22Rv1 (cell line): ENCODE data around the gene TMEM72.

Source experiments
- H3K27ac ChIP-seq: fragments of 450-650 bp; 2 replicates; pipeline ENCODE4 v1.5.1; 2017
- ZFX ChIP-seq: fragments of 450-650 bp; IDR thresholded peaks from 2 replicates; pipeline ENCODE4 v1.6.1; 2017; ENCODE audit warnings: antibody characterized with exemption, borderline replicate concordance
- TF ChIP-seq, protein P1 (sequence below): fragments of 450-650 bp; IDR thresholded peaks from 2 replicates; pipeline ENCODE4 v1.5.1; 2017; ENCODE audit warnings: mild to moderate bottlenecking

The TMEM72 gene

DNA sequence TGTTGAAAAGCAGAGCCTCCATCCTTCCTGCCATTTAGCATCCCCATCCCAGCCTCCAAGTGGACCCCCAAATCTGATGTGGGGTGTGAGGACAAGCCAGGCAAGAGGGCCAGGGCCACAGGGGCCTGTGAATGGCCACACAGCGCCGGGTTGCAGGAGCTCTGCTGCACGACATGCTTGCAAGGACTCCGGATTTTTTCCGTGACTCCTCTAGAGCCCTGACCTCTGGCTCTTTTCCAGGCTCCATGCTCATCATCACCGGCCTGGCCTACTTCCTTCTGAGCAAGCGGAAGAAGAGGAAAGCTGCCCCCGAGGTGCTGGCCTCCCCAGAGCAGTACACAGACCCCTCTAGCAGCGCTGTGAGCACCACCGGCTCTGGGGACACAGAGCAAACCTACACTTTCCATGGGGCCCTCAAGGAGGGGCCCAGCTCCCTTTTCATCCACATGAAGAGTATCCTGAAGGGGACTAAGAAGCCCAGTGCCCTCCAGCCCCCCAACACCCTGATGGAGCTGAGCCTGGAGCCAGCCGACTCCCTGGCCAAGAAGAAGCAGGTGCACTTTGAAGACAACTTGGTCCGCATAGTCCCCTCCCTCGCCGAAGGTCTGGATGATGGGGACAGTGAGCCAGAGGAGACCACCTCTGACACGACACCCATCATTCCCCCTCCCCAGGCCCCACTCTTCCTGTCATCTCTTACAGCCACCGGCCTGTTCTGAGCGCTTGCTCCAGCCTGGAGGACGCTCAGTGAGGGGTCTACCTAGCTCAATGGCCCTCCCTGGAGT lies 23.5 kb downstream of the TMEM72 start:
- no peak for TF ChIP-seq ZFX
- TF ChIP-seq, protein P1, sequence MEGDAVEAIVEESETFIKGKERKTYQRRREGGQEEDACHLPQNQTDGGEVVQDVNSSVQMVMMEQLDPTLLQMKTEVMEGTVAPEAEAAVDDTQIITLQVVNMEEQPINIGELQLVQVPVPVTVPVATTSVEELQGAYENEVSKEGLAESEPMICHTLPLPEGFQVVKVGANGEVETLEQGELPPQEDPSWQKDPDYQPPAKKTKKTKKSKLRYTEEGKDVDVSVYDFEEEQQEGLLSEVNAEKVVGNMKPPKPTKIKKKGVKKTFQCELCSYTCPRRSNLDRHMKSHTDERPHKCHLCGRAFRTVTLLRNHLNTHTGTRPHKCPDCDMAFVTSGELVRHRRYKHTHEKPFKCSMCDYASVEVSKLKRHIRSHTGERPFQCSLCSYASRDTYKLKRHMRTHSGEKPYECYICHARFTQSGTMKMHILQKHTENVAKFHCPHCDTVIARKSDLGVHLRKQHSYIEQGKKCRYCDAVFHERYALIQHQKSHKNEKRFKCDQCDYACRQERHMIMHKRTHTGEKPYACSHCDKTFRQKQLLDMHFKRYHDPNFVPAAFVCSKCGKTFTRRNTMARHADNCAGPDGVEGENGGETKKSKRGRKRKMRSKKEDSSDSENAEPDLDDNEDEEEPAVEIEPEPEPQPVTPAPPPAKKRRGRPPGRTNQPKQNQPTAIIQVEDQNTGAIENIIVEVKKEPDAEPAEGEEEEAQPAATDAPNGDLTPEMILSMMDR = no peak
- H3K27ac ChIP-seq = no peak overlapping the region

DNA sequence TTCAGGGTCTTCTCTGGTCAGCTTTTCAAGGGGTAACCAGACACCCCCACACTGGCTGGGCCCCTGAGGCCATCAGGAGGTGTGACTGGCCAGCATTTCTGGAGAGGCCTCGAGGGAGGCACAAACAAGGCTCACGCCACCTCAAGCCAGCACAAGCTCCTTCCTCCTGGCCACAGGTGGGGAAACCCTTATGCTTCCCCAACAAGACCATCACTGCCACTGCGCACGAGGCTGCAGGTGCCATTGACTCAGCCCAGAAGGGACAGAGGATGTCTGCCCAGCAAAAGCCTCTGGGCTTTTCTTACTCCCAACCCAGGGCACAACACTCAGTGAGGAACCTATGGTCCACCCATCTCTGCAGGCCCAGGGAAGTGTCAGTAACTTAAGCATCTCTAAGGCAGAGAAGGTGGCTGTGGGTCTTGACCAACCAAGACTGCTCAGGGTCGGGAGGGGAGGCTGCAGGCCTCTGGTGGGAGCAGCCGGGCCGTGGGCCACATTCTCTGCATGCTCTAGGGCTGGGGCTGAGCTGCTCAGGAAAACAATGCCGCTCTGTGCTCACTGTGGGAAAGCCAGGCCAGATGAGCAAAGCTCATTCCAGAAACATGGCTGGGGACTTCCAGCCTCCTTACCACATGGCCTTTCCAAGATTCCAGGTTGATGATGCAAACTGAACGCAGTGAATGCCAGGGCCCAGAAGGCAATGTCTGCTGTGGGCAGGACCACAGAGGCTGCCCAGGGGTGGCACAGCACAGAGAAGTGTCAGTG lies 24.2 kb downstream of the TMEM72 start:
- no peak overlapping the region for H3K27ac ChIP-seq
- TF ChIP-seq ZFX = no peak
- TF ChIP-seq, protein P1 = no peak

DNA sequence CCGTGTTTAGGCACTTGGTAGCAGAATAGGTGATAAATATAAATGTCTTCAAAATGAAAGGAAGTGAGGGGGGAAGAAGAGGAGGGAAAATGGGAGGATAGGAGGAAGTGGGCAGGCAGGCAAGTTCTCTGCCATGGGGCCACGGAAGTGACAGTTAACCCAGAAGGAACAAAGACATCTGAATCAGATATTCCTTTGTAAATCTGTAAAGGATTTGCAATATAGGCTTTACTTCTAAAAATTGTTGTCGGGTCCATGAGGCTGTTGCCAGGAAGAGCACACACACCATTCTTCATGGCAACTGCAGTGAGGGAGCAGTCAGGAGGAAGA lies 24.8 kb downstream of the TMEM72 start:
- TF ChIP-seq, protein P1 = no peak
- no peak for TF ChIP-seq ZFX
- H3K27ac ChIP-seq = no peak overlapping the region

DNA sequence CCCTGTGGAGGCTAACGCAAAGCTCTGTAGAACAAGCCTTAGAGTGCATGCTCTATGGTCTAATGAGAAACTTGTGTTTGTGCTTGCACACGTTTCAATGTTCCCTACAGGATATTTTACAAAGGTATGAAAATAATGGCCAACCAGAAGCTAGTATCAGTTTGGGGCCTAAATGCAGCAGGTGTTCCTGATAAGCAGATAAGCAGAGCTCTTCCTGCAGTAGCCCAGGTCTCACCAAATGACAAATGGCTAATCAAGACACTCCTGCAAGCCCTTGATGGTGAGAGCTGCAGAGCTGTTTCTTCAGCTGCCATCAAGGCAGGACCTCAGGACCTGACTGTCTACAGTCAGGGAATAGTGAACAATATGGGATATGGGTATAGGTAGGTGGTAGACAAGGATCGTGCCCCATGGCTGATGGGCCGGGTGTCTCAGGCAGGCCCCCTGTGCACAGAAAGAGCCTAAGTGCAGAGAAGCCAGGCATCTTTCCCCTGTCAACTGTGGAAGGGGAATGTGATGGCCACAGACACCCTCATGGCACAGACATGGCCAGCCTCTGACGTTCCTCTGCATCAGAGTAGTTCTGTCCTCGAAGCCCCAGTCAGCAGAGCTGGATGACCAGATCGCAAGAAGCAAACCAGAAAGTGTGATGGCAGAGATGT lies 25.3 kb downstream of the TMEM72 start:
- no peak for TF ChIP-seq ZFX
- TF ChIP-seq, protein P1 = no peak
- H3K27ac ChIP-seq = no peak overlapping the region

DNA sequence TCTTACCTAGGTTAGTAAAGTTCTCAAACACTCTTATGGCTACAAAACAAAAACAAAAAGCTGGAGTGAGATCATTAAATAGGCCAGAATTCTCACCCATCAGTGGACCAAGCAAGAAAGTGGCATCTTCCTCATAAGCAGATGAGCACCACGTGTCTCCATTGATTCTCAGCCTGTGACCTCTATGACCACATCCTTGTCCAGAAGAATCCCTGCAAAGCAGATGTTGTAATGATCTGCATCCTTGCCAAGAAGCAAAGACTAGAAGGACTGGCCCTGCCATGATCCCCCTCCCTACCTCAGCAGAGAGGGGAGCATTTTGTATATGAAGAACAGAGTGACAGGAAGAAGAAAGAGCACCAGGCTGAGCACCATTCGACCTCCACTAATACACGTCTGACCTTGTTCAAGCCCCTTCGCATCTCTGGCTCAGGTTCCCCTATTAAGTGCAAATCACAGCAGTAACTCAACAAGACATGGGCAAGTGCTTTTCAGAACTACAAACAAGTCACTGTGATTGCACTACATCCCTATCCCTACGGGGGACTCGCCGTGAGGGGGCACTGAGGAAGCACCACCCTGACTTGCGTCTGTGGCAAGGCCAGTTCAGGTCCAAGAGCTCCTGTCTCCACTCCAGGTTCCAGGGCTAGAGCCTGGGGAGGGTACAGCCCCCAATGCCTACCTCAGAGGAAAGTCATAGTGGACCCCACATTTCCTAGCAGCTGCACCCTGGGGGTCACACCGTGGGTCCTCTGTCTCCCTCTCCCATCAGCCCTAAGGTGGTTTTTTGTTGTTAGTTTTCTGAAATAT lies 26.3 kb downstream of the TMEM72 start:
- no peak overlapping the region for H3K27ac ChIP-seq
- TF ChIP-seq, protein P1 = no peak
- TF ChIP-seq ZFX = no peak

DNA sequence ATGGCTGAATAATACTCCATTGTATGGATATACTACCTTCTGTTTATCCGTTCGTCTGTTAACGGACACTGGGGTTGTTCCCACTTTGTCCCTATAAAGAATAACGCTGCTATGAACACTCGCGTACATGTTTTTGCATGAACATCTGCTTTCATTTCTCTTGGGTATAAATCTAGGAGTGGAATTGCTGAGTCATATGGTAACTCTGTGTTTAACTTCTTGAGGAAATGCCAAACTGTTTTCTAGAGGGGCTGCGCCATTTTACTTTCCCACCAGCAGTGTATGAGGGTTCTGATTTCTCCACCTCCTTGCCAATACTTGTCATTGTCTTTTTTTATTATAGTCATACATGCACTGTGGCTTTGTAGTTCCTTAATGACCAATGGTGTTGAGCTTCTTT lies 27.8 kb downstream of the TMEM72 start:
- no peak for TF ChIP-seq ZFX
- TF ChIP-seq, protein P1 = no peak

More for the DNA sequence above, 27.8 kb downstream of the TMEM72 start:
- H3K27ac ChIP-seq = no peak overlapping the region
